NCI-H510A (cell line): Measurements from ENCODE around the gene MNX1.

Experiments
- DNase-seq: peaks from one replicate; lab custom pipeline; 2025; lab: John Stamatoyannopoulos, UW

The MNX1 gene

GRCh38 chr7:157010588-157011332, at the start of gene MNX1:
MNX1 (minus strand) TSS chr7:157010663; CDS start chr7:157010350, 313 bp downstream.
- DNase-seq = peak; percentile 86

GRCh38 chr7:157059534-157059933, 49.1 kb upstream of the MNX1 start:
- DNase-seq = no peak

GRCh38 chr7:157058701-157059100, 48.2 kb upstream of the MNX1 start:
- no peak for DNase-seq

GRCh38 chr7:157058068-157058467, 47.6 kb upstream of the MNX1 start:
- no peak for DNase-seq

GRCh38 chr7:157056957-157057902, 46.8 kb upstream of the MNX1 start:
- DNase-seq = no peak

- no peak for DNase-seq
Observed at GRCh38 chr7:157056246-157056645, 45.8 kb upstream of the MNX1 start.

- DNase-seq = no peak
Observed at GRCh38 chr7:157054927-157055326, 44.5 kb upstream of the MNX1 start.

GRCh38 chr7:157053118-157053517, 42.7 kb upstream of the MNX1 start:
- no peak for DNase-seq

GRCh38 chr7:157047148-157047547, 36.7 kb upstream of the MNX1 start:
- no peak for DNase-seq

GRCh38 chr7:157046681-157047080, 36.2 kb upstream of the MNX1 start:
- DNase-seq = no peak

GRCh38 chr7:157044943-157045660, 34.6 kb upstream of the MNX1 start:
- DNase-seq = no peak

- DNase-seq = no peak
Observed at GRCh38 chr7:157044147-157044687, 33.8 kb upstream of the MNX1 start.

- DNase-seq = no peak
Observed at GRCh38 chr7:157043745-157044144, 33.3 kb upstream of the MNX1 start.

GRCh38 chr7:157041514-157042277, 31.2 kb upstream of the MNX1 start:
- no peak for DNase-seq

- peak; percentile 5 for DNase-seq
Observed at GRCh38 chr7:157041004-157041403, 30.5 kb upstream of the MNX1 start.

GRCh38 chr7:157037635-157038034, 27.2 kb upstream of the MNX1 start:
- no peak for DNase-seq

- DNase-seq = no peak
Observed at GRCh38 chr7:157037028-157037427, 26.6 kb upstream of the MNX1 start.

GRCh38 chr7:157035979-157036378, 25.5 kb upstream of the MNX1 start:
- no peak for DNase-seq

- DNase-seq = no peak
Observed at GRCh38 chr7:157035302-157035701, 24.8 kb upstream of the MNX1 start.

GRCh38 chr7:157033483-157034473, 23.3 kb upstream of the MNX1 start:
- no peak for DNase-seq
